Fibroblast of the aortic adventitia (primary cell): Measurements from ENCODE around the gene KCNF1. TPM values are rescaled to one million over a fixed set of nuclear protein-coding genes. Genes with fewer than 3 reads are reported as not detected.

ENCODE experiments used
- DNase-seq: peaks from one replicate; pipeline ENCODE4 v3.0.0-alpha.2; 2010; ENCODE audit warnings: low read depth
- H3K4me3 ChIP-seq: 2 replicates; pipeline ENCODE4 v1.5.1; 2011; ENCODE audit warnings: low read depth, mild to moderate bottlenecking, control low read depth, low read length, moderate library complexity
- total RNA-seq: library from RNA; depleted of rRNA; stranded (reverse); fragments of >200 nt; gene quantifications from 2 replicates; pipeline ENCODE4 v1.2.3, GENCODE V29; 2012; ENCODE audit warnings: low replicate concordance
- TF ChIP-seq, protein P1 (sequence below): IDR thresholded peaks from 2 replicates; pipeline ENCODE4 v1.5.1; 2011; ENCODE audit warnings: mild to moderate bottlenecking, low read length, control low read depth, inconsistent platforms; ENCODE audit not compliant: insufficient read depth

Gene KCNF1
- total RNA-seq, 1 donor, result not detected

DNA sequence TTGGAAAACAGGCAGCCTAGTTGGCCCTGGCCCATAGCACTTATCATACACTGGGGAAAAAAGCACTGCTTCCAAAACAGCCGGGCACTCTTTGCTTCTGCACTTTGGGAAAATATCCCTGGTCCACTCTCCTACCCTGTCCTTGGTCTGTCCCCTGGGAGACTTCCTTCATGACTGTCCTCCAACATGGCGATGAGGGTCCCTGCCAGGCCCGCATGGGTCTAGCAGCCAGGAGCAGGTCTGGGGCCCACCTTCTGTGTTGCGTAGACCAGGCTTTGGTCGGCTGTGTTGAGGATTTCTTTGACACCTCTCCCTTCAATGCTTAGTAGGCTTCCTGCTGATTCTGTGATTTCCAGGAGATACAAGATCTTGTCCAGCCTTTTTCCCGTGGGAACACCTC is 12.2 kb downstream of the KCNF1 start:
- TF ChIP-seq, protein P1, sequence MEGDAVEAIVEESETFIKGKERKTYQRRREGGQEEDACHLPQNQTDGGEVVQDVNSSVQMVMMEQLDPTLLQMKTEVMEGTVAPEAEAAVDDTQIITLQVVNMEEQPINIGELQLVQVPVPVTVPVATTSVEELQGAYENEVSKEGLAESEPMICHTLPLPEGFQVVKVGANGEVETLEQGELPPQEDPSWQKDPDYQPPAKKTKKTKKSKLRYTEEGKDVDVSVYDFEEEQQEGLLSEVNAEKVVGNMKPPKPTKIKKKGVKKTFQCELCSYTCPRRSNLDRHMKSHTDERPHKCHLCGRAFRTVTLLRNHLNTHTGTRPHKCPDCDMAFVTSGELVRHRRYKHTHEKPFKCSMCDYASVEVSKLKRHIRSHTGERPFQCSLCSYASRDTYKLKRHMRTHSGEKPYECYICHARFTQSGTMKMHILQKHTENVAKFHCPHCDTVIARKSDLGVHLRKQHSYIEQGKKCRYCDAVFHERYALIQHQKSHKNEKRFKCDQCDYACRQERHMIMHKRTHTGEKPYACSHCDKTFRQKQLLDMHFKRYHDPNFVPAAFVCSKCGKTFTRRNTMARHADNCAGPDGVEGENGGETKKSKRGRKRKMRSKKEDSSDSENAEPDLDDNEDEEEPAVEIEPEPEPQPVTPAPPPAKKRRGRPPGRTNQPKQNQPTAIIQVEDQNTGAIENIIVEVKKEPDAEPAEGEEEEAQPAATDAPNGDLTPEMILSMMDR, result no peak
- DNase-seq, result no peak
- no peak overlapping the region for H3K4me3 ChIP-seq

DNA sequence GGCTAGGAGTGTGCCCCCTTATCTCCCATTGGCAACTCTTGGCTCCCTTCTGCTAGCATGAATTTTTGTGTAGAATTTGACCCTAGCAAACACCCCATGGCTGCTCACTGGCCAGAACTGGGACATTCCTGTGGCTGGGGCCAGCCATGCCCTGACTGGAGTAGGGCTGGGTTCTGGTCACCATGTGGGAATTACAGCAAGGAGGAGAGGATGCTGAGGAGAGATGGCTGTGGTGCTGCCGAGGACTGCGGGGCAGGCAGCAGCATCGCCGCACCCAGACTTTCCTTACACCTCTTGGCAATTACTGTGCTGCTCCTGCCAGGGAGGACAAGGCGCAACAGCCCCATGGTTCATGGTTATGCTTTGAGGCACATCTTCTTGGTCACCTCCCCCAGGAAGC is 12.7 kb downstream of the KCNF1 start:
- no peak for DNase-seq
- H3K4me3 ChIP-seq, result no peak overlapping the region
- TF ChIP-seq, protein P1, result no peak

DNA sequence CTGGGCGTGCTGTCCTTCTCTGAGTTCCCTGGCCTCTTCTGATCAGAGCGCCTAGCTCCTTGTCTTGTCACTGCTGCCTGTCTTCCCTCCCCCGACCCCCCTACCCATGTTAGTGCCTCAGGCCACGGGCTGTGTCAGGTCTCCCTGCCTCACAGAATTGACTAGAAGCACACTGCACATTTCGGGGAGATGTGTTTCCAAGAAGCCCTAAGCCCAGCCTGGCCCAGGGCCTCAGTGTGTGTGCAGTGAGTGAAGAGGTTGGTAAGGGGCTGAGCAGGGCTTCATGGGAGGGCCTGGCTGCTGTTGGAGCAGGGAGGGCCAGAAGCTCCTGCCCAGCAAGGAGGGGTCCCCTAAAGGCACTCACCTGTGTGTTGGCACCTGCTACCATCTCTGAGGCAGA is 13.1 kb downstream of the KCNF1 start:
- TF ChIP-seq, protein P1, result no peak
- H3K4me3 ChIP-seq, result no peak overlapping the region
- DNase-seq, result no peak

DNA sequence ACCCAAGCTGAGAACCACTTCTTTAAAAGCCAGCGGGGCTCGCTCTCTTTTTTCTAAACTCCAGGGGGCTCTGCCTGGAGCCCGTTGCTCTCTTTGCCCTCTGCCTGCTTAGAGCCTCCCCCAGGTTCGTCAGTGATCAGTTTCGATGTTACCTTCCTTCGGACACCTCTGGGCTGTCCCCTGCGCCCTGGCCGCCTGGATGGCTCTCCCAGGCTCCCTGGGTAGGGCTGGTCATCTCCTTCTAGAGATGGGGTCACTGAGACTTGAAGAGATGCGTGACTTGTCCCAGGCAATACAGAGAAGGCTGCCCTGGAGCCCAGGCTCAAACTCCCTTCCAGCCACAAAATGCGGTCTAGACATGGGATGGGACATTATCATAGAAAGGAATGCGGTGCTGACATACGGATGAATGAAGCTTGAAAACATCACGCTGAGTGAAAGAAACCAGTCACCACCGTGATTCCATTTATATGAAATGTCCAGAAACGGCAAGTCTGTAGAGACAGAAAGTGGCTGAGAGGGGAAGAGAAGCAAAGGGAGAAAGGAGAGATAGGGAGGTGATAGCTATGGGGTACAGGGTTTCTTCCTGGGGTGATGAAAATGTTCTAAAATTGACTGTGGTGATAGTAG is 14.6 kb downstream of the KCNF1 start:
- H3K4me3 ChIP-seq, result no peak overlapping the region
- no peak for DNase-seq
- TF ChIP-seq, protein P1, result no peak

DNA sequence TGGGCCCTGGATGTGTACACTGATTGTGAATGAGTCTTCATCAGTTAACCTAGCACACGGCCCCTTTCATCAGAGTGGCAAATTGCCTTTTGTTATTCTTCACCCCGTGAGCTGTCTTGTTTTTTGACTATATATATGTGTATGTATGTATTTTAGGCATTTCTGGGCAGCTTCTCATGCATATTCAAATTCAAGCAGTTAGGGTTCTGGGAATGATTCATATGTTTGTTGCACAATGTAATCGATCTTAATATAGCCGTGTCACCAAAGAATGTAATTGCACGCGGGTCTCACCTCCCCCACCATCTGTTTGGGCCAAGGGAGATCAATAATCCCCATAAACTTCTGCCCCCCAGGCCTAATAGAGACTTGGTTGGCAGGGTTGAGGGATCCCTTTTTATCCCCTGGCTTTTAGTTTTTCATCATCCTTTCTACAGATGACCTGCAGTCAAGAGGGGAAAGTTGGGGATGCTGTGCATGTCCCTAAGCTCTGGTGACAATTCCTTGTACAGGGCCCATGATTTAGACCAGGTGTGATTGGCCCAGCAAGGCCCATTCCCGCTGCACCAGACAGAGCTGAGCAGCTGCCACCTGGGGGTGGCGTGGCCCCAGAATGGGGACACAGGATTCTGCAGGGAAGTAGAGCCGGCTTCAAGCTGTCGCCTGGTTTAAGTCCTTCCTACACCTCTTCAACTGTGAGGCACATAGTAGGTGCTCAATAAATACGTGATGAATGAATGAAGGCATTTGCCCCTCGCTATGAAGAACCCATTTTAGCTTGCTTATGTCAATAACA is 19.2 kb downstream of the KCNF1 start:
- TF ChIP-seq, protein P1, result no peak
- no peak for DNase-seq

DNA sequence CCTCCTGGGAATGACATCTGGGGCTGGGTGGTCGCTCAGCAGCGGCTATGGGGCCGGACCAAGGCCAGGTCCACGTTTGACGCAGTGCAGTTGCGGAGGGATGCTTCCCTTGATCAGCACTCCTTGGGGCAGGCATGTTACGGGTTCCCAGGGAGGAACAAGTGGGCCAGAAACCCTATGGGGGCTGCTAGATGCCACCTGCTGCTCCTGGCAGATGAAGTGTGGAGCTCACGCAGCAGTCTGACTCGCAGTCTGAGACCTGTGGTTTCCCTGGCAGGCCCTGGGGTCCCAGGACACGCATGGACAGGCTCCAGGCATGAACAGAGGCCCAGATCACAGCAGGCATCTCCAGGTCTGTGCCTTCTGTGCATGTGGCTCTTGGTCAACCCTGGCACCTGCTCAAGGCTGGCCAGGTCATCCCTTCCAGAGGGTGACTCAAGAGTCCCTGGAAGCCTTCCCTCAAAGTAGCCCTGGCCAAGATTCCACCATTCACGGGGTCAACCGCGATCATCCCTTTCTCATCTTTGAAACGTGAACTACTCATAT is 20.0 kb downstream of the KCNF1 start:
- TF ChIP-seq, protein P1, result no peak
- H3K4me3 ChIP-seq, result no peak overlapping the region
- DNase-seq, result peak; percentile 63

More for the DNA sequence above, 19.2 kb downstream of the KCNF1 start:
- no peak overlapping the region for H3K4me3 ChIP-seq
